ENCODE measurements around the gene ANTXR2.

ANTXR2 gene

GRCh38 chr4:80070880-80071603, 2.0 kb downstream of the ANTXR2 start:
- intact Hi-C loops (cut with DNase I), result no loop called here
- no peak for DNase-seq

DNA sequence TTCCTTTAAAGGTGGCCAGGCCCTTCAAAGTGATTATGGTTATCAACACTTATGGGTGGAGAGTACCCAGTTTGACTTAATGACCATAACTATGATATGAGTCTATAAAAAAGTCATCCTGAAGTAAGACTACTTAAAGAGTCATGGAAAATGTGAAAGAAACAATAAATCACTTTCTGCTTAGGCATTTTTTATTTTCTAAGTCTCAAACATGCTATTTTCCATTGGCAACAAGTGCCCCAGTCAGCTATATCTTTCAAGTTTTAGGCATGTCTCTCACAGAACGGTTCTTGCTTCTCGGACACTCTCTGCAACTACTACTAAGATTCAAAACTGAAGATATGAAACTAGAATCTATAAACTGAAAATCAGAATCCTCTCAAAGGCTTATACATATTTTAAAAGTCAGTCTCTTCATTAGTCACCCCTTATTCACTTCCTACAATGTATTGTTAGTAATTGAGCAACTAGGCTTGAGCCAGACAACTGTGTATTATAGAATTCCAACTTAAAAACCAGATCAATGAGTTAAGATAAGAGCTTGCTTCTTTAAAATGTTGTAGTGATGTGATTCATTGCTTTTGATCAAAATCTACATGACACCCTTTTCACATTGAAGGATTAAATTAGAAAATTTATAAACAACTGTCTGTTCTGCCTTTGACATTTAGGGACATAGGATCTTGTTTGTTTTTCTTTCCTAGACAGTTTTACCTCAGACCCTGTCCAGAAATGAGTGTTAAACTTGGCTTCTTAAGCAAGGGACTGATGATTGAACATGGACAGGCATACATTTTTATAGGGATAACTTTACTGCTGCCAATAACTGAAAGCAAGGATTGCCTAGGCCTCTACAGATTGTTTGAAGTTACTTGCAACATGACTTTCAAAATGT, 2.9 kb downstream of the ANTXR2 start:
- intact Hi-C loops (cut with DNase I), result no loop called here
- DNase-seq, result no peak

DNA sequence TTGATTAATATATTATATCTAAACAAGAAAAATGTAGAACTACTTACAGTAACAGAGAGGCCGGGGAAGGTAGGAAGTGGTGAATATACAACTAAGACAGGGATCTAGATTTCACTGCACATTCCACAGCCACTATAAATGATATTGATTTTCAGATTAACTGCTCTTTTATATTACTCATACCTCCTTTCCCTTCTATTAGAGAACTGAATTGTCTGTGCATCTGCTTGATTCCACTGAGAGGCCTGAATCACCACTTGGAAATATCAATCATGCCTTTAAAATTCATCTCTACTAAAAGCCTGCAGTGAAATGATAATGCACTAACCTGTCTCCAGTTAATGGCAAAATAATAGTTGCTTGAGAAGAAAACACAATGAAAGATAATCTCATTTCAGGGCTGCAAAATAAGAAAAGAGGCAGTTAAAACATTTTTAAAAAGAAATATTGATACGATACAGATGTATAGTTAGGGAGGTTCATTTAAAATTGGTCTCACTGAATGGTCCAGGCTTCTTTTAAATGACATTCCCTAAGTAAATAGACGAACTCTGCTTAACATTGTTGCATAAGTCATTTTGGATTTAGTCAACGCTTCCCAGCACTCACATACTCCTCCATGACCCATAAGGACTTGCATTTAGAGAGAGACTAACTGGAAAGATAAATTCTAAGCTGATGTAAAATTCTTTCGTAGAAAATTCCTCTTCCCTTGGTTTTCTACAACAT, 3.8 kb downstream of the ANTXR2 start:
- intact Hi-C loops (cut with DNase I), result no loop called here
- no peak for DNase-seq

- intact Hi-C loops (cut with DNase I), result no loop called here
- DNase-seq, result no peak
Observed at GRCh38 chr4:80065601-80066000, 7.4 kb downstream of the ANTXR2 start.

- no peak for DNase-seq
- intact Hi-C loops (cut with DNase I), result no loop called here
Observed at GRCh38 chr4:80062527-80062926, 10.5 kb downstream of the ANTXR2 start.

GRCh38 chr4:80060804-80061203, 12.2 kb downstream of the ANTXR2 start:
- DNase-seq, result no peak
- intact Hi-C loops (cut with DNase I), result no loop called here

- no peak for DNase-seq
- intact Hi-C loops (cut with DNase I), result no loop called here
Observed at GRCh38 chr4:80058740-80059139, 14.3 kb downstream of the ANTXR2 start.

GRCh38 chr4:80054375-80054774, 18.7 kb downstream of the ANTXR2 start:
- DNase-seq, result no peak
- intact Hi-C loops (cut with DNase I), result no loop called here

GRCh38 chr4:80053140-80053910, 19.7 kb downstream of the ANTXR2 start:
- intact Hi-C loops (cut with DNase I), result no loop called here
- DNase-seq, result no peak

DNA sequence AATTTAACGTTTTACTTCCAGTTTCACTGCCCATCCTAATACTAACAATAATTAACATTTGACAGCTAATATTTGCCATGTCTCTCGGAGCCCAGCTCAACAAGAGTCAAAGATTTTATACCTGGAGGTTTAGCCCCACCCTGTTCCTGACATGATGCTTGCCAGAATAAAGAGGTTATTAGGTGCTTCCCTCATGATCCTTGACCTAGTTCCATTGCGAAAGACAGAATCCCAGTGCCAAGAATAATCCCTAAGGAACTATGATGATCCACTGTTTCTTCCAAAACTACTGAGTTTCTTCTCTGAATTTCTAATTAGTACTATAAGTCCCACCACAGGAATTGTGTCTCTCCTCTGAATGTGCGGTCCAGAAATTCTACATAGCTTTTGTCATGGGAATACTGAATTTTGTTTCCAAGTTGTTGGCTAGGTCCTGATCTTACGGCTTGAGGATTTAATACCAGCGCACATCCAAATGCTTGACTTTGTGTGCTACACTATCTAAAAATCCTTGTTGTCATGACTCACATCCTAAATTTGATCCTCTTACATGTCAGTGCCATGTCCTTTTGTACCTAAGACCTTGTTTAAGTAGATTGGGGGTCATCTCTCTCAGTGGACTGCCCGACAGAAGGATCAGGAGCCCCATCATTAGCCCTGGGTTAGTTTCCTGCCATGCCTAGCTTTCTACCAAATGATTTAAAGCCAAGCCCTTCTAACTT, 23.1 kb downstream of the ANTXR2 start:
- DNase-seq, result no peak
- intact Hi-C loops (cut with DNase I), result no loop called here

DNA sequence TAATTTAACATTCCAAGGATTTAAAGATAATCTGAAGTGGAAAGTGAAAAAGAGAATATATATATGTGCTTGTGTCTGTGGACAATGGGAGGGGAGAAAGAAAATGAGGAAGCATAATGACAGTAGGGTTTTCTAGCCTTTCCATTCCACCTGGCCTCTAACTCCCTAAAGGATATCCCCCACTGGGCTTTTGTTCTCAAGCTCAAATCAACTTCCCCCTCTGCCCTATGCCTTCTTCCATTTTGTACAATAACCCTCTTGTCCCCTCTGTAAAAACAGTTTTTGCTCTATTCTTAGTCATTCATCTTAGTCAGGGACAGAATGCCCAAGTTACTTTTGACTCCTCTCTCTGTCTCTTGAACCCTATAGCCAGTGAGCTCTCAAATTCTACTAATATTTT, 23.6 kb downstream of the ANTXR2 start:
- DNase-seq, result no peak
- intact Hi-C loops (cut with DNase I), result no loop called here

DNA sequence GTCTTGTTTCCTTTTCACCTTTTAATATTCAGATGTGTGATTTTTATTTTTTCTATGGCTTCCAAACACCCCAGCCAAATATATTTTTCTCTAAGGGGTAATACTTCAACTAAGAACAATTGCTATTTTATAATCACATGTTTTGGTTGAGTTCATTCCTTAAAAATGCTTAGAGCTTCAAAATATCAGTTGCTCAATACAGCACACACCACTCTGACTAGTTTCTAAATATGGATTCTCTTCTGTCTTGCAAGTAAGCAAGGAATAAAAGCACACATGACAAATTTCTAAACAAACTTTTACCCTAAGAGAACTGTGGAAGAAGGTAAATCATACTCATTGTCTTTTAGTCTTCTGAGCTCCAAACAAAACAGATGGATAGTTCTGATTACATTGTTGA, 27.2 kb downstream of the ANTXR2 start:
- no peak for DNase-seq
- intact Hi-C loops (cut with DNase I), result no loop called here

- DNase-seq, result no peak
- intact Hi-C loops (cut with DNase I), result no loop called here
Observed at GRCh38 chr4:80043541-80043940, 29.5 kb downstream of the ANTXR2 start.

GRCh38 chr4:80042821-80043220, 30.2 kb downstream of the ANTXR2 start:
- intact Hi-C loops (cut with DNase I), result no loop called here
- DNase-seq, result no peak

GRCh38 chr4:80037864-80038263, 35.2 kb downstream of the ANTXR2 start:
- intact Hi-C loops (cut with DNase I), result no loop called here
- DNase-seq, result no peak

- DNase-seq, result no peak
- intact Hi-C loops (cut with DNase I), result no loop called here
Observed at GRCh38 chr4:80036949-80037685, 35.9 kb downstream of the ANTXR2 start.

GRCh38 chr4:80036306-80036705, 36.7 kb downstream of the ANTXR2 start:
- intact Hi-C loops (cut with DNase I), result no loop called here
- no peak for DNase-seq

- DNase-seq, result no peak
- intact Hi-C loops (cut with DNase I), result no loop called here
Observed at GRCh38 chr4:80035336-80035735, 37.7 kb downstream of the ANTXR2 start.

GRCh38 chr4:80033581-80033980, 39.4 kb downstream of the ANTXR2 start:
- DNase-seq, result no peak
- intact Hi-C loops (cut with DNase I), result no loop called here

Measured in posterior cingulate gyrus (tissue), 11 donors.